NCI-H146 (cell line): ENCODE data around the gene CCDC91.
A peak's percentile ranks its signal among the peaks of the same experiment; 100 is the strongest.
"Not testable (repeated sequence)": the region's sequence is repeated elsewhere in the genome, so short reads cannot be mapped to it uniquely, and the experiment has no call there.

Experiments
- DNase-seq: peaks from one replicate; lab custom pipeline; 2025; lab: John Stamatoyannopoulos, UW

CCDC91 gene

DNA sequence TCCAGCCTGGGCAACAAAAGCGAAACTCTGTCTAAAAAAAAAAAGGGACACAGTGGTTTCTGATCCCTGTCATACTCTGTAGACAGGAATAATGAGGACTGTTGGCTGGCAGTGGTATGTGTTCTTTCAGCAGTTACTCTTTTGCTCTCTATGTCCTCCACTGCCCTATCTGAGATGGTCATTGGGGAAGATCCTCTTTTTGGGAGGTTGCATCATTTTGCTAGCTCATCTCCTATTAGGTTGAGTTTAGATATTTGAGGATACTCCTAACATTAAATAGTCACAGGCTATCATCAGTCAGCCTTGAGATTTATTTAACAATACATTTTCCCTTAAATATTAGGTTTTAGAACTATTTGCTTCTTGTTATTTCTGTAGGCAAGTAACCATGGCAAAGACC, 5.9 kb upstream of the CCDC91 start:
- no peak for DNase-seq

DNA sequence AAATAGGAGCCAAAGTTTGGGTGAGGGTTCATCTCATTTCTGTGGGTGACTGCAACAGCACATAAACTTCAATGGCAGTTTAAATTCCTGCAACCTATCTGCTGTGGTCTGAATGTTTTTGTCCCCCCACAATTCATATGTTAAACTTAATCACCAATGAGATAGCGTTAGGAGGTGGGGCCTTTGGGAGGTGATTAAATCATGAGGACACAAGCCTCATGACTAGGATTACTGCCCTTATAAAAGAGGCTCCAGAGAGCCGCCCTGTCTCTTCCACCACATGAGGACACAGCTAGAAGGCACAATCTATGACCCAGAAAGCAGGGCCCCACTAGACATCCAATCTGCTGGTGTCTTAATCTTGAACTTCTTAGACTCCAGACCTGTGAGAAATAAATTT, 3.8 kb upstream of the CCDC91 start:
- DNase-seq: no peak

DNA sequence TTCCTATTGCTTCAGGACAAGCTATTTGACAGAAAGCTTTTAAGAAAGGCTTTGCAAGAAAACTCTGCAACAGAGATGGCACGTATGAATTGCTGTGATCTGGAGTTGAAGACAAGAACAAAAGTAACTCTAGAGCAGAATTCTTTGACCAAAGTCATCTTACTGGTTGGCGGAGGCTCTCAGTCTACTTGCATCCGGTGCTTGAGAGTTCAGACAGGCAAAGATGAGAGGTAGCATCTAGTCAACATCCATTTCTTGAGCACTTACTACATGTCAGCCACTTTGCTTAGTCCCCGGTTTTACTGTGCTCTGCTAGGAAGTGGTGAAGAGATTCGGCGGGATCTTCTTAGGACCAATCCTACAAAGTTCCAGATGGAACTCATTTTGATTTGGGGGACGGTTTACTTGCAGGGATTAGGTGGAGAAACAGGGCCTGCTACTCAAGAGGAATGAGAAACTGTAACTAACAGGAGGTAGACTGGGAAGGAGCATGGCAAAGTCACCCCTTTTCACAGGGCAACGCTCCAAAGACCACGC, 404 bp upstream of the CCDC91 start:
- no peak for DNase-seq

DNA sequence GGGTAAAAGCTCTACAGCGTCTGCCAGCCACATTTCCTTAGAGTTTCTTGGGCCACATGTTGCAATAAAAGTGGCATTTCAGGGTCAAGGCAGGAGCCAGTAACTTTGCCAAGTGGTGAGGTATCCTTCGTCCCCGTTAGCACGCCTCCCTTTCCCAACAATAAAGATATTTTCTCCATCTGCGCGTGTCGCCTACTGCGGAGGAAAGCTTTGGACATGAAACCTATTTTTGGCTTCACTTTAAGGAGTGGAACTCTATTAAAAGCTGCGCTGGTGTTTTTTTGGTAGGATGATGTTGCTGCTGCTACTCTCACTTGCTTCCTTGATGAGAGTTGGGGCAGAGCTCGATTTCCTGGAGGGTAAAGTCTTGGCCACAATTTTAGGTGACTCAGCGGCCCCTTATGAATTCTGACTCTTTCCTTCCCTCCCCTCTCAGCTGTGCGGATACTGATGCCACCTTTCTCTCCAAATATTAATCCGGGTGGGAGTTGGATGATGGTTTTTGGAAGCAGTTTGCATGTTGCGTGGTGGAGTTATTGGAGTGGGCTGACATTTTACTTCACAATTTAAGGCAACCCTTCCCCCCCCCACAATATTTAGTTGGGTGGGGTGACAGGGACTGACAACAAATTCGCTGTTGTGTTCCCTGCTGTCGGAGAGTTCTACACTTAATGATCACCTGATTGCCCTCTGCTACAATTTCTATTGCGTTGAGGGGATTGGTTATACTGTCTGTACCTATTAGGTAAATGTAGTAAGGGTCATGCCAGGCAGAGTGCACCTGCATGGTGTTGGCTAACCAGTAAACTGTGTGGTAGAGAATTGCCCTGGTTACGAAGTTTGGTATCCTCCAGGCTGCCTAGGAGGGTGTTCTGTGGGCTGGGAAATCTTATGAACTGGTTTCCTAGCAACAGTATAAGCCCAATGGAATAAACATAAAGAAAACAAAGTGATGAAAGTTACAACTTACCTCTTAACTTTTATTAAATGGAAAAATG, 1.1 kb downstream of the CCDC91 start:
- peak; percentile 16 for DNase-seq

DNA sequence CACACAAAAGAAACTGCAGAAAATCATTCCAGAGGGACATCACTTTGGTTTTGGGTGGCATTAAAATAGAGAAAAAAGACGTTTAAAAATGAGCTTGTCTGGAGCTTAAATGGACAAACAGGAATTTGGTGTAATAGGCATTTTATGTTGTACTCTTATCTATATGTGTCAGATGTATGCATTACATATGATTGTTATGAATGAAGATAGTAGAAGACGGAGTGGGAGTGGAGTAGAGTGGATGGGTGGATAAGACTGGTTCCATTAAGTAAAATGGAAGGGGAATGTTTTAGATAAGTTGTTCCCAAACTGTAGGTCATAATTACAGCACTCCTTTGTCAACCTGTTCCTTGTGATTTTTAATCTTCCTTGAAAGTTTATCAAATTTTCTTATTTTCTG, 1.9 kb downstream of the CCDC91 start:
- DNase-seq: no peak

DNA sequence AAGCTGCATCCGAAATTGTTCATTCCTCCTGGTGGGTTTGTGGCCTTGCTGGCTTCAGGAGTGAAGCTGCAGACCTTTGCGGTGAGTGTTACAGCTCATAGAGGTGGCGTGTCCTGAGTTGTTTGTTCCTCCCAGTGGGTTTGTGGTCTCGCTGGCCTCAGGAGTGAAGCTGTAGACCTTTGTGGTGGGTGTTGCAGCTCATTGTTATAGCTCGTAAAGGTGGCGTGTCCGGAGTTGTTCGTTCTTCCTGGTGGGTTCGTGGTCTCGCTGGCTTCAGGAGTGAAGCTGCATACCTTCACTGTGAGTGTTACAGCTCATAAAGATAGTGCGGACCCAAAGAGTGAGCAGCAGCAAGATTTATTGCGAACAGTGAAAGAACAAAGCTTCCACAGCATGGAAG, 4.4 kb downstream of the CCDC91 start:
- not testable (repeated sequence) for DNase-seq

DNA sequence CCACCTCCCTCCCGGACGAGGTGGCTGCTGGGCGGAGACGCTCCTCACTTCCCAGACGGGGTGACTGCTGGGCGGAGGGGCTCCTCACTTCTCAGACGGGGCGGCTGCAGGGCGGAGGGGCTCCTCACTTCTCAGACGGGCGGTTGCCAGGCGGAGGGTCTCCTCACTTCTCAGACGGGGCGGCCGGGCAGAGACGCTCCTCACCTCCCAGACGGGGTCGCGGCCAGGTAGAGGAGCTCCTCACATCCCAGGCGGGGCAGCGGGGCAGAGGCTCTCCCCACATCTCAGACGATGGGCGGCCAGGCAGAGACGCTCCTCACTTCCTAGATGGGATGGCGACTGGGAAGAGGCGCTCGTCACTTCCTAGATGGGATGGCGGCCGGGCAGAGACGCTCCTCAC, 10.9 kb downstream of the CCDC91 start:
- not testable (repeated sequence) for DNase-seq

DNA sequence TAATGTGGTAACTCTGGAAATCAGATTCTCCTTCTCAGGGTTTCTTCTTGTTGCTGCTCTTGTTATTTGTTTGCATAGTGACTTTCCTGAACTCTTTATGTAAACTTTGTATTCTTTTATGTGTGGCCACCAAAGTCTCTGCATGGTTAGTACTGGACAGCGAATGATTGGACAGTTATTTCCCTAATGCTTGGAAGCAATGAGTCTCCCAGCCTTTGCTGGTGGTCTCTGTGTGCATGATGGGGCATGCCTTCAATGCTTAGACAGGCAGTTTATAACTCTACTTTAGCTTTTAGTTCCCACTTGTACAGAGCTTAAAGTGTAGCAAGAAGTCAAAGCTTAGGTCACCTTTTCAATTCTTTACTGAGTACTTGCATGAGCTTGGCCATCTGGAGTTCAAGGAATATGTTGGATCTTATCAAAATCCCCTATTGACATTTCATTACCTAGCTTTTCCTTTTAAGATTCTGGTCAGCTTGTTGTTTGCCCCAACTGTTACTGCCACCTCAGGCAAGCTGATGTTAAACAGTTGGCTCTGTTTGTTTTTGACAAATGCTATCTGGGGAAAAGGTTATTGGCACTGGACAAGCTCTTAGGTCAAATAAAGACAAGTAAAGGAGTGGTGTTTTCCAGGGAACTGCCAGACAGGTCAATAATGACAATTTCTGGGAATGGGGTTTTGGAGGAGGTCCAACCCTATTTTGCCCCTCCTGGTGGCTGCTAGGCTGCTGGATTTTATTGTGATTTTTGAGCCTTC, 12.3 kb downstream of the CCDC91 start:
- no peak for DNase-seq

DNA sequence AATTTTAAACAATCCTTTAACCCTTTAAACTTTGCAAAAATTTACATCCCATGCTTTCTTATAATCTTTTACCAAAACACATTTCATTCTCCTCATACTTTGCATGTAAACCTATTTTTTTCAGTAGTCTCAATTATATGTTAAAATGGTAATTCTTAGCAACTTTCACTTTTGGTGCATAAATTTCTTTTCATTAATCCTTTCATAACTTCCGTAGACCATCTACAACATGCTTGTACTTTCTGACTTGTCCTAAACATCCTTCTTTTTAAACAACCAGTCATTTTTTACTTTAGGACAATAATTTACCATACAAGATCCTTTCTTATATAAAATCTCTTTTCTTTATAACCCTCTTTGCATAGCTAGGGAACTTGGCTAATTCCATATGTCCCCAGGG, 19.5 kb downstream of the CCDC91 start:
- DNase-seq: no peak

DNA sequence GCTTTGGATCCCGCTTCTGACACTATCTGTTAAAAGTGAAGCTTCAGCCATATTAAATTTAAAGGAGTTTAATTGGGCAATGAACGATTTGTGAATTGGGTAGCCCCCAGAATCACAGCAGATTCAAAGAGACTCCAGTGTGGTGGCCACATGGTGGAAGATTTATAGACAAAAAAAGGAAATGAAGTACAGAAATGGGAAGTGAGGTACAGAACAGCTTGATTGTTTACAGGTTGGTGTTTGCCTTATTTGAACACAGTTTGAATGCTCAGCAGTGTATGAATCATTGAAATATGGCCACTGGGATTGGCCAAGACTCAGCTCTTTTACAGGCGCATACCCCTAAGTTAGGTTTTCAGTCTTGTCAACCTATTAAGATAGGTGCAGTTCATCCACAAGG, 21.9 kb downstream of the CCDC91 start:
- no peak for DNase-seq

DNA sequence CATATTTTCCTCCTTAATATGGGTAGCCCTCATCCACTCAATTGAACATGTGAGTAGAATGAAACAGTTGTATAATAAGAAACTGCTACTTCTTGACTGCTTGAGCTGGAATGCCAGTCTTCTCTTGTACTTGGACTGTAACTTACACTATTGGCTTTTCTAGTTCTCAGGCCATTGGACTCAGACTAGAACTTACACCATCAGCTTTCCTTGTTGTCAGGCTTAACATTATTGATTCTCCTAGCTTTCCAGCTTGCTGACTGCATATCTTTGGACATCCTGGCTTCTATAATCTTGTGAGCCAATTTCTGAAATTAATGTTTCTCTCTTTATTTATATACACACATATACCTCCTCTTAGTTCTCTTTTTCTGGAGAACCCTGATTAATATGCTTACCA, 24.8 kb downstream of the CCDC91 start:
- DNase-seq: no peak

DNA sequence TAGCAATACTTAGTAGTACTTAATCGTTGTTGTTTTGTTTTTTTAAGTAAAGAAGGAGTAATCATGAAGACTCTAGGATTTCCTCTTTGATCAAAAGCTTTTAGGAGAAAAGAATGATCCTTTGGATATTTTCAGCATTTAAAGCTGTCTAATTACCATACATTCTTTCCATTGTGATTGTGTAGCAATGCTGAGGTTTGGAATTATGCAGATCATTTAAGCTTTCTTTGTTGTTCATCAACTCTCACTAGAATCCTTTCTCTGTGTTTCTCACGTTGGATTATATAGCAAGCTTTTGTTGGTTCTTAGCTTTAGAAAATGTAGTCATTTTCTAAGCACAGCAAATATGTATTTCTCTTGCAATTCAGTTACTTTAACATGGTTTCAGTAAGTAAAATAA, 25.8 kb downstream of the CCDC91 start:
- no peak for DNase-seq

DNA sequence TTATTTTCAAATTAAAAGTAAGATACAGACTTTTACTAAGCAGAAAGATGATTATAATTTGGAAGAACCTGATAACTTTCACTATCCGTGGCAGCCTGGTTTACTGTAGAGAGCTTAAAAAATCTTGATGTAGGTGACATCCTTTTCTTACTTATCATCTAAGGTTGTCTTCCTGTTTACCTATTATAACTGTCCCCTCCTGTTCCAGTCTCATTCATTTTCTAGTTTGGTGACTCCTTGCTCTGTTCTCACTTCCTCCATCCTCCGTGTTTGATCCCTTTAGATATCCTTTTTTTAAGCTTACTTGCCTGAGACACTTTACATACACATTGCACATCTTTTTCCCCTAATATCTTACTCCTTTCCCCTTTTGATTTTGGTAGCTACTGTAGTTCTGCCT, 27.5 kb downstream of the CCDC91 start:
- no peak for DNase-seq

DNA sequence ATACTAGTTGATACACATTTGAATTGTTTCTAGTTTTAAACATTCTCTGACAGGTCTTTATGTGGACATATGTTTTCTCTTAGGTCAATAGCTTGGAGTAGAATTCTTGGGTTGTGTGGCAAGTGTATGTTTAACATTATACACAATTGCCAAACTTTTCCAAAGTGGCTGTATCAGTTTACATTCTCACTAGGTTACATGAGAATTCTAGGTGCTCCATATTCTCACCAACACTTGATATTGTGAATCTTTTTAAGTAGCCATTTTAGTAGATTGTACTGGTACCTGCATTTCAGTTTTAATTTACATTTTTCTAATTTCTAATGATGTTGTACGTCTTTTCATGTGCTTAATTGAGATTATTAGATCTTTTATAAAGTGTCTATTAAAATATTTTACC, 28.6 kb downstream of the CCDC91 start:
- DNase-seq: no peak

DNA sequence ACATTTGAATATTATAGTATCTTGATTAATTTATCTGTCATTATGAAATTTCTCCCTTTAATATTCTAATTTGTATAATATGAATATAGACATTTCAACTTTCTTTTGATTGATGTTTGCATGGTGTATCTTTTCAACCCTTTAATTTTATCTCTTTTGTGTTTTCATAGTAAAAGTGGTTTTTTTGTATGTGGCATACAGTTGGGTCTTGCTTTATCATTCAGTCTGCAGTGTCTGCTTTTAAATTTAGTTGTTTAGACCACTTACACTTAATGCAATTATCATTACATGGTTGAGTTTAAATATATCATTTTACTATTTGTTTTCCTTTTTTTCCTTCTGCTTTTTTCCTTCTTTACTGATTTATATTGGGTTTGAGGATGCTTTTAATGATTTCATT, 29.6 kb downstream of the CCDC91 start:
- DNase-seq: no peak

DNA sequence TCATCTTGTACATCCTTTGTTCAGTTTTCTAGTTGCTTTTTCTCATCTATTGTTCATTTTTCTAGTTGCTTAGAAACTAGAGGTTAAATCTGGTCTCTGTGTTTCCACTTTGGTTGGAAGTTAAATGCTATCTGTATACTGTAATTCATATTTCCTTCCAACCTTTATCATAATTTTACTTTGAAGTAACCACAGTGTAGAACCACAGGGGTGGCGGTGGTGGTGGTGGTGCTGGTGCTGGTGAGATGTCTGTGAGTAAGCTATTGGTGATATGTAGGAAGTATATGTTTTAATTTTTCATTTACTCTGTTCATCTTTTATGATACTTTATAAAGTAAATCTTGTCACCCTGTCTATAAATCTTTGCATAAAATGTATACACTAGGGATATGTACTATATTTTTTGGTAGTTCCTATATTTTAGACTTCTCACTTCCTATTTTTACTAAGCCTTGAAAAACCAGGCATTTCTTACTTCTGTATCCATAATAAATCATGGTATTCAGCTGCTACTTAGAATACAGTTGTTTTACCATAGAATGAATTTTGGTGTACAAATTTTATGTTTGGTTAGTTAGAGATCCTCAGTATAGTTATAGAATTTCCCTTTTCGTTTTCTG, 31.9 kb downstream of the CCDC91 start:
- no peak for DNase-seq

DNA sequence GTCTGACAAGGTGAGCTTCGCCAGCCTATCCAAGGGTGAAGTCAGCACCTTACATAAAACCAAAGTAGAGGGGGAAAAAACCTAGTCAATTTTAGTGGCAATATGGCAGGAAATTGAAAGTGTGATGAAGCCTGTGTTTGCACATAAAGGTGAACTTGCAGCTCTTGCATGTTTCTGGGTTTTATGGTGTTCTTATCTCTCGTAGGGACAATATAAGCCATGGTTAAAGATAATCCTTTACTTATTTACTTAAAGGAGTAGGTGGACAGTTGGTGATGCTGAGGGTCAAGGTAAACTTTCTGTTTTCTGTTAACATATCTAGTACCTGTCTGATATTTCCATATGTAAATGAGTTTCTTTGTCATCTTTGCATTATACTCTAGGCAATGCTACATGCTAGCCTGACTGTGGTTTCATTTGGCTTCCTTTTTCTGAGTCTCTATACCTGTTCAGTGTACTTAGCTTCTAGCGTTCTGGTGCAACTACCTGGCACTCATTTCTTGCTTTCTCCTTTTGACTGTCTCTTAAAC, 32.8 kb downstream of the CCDC91 start:
- DNase-seq: no peak

DNA sequence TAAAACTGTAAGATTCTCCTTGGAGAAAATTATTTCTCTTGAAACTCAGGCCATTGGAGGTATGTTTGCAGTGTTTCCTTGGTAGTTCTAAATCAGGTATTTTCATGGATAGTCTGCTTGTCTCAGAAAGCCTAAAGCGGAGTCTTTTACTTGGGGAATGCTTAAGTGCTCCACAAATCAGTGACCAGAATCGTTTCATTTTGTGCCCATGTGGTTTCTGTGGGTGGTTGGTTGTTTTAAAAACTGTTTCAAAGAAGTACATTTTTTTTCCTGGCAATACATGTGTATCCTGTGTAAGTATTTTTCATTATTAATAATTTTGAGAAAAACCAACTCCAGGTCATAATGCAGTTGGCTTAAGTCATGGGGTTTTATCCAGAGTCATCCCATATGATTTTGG, 33.6 kb downstream of the CCDC91 start:
- DNase-seq: no peak

DNA sequence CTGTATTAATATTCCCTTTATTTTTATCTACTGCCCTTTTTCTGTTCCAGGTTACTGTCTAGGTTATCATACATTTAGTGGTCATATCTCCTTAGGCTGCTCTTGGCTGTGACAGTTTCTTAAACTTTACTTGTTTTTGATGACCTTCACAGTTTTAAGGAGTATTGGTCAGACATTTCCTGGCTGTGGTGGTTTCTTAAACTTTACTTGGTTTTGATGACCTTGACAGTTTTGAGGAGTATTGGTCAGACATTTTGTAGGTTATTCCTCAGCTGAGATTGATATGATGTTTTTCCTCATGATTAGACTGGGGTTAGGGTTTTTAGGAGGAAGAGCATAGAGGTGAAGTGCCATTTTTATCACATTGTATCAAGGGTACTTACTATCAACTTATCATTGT, 36.4 kb downstream of the CCDC91 start:
- no peak for DNase-seq

DNA sequence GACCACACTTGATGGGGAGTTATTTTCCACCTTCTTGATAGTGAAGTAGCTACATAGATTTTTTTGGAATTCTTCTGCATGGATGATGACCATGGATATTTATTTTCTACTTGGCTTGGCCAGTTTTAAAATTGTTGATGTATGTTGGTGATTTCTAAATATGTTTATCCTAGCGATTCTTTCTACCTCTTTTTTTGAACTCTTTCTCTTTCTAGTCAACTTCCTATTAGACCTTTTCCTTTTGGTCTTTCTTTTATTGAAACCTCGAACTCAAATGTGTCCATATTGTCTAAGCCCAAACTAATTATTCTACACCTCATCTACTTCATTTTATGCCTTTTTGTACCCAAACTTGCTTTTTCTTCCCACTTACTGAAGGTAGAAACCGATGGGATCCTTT, 37.0 kb downstream of the CCDC91 start:
- no peak for DNase-seq

DNA sequence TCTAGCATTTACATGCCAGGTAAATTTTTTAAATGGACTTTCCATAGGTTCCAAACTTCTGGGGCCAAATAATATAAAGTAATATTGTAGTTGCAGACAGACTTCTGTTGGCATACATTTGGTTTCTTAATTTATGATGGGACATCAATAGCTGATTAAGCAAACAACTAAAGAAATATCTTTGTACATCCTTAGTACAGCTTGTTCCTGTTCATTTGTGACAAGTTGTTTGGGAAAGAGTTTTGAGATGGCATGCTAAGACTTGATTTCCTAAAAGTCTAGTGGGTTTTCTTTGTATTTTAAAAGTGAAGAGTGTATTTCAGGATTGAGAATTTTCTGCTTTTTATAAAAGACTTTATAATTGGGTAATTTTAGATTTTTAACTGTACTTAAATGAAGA, 41.0 kb downstream of the CCDC91 start:
- DNase-seq: no peak

DNA sequence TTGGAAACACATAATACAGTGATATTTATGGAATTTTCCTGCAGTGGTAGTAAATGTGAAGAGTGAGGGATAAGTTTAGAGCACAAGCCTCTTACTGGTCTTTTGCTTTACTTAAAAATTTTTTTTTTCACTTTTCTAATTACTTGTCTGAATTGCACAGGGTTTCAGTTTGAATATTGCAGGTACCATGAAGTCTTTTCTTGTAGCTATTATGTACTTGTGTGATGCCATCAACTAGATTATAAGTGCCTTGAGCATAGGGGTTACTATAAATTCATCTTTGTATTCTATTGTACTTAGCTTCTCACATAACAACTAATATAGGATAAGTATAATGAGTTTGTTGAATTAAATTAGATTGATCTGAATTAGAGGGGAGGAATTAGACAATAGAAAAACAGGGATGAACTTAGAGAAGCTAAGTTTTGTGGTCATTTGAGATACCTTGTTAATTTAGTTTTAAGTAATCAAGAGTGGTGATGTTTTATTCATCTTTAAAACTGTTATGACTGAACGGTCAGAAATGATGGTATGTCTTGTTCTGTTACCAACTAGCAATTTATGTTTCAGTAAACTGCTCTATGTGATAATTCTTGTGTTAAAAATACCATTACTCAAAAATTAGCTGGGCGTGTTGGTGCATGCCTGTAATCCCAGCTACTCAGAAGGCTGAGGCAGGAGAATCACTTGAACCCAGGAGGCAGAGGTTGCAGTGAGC, 42.1 kb downstream of the CCDC91 start:
- DNase-seq: no peak
